GM23338 (cell line): Measurements from ENCODE around the gene TNFRSF8. TPM values are rescaled to one million over a fixed set of nuclear protein-coding genes. Genes with fewer than 3 reads are reported as not detected.

ENCODE experiments used
- ATAC-seq: fragments of 200-7000 bp; cut with Tn5 transposase; 3 replicates; pipeline ENCODE4 v1.9.1; 2020
- DNase-seq: peaks from one replicate; pipeline ENCODE4 v3.0.0-alpha.2; 2015; ENCODE audit warnings: low spot score
- H2AFZ ChIP-seq: fragments of 200-600 bp; sonication (generic); 2 replicates; pipeline ENCODE4 v1.8.0; 2016; ENCODE audit warnings: antibody characterized with exemption, mild to moderate bottlenecking, moderate library complexity
- H3F3A ChIP-seq: fragments of 200-600 bp; sonication (generic); replicated peaks from 2 replicates; pipeline ENCODE4 v1.8.0; 2017; ENCODE audit warnings: antibody characterized with exemption, mixed run types, low read depth
- H3K27ac ChIP-seq: fragments of 200-600 bp; sonication (generic); 2 replicates; pipeline ENCODE4 v1.6.1; 2016; ENCODE audit warnings: low read depth
- H3K27me3 ChIP-seq: fragments of 200-600 bp; sonication (generic); 2 replicates; pipeline ENCODE4 v1.8.0; 2016; ENCODE audit warnings: mild to moderate bottlenecking, mixed run types, moderate library complexity; ENCODE audit not compliant: insufficient read depth
- H3K36me3 ChIP-seq: fragments of 200-600 bp; sonication (generic); 2 replicates; pipeline ENCODE4 v1.8.0; 2016; ENCODE audit warnings: mild to moderate bottlenecking; ENCODE audit not compliant: insufficient read depth
- H3K4me1 ChIP-seq: fragments of 200-600 bp; sonication (generic); 2 replicates; pipeline ENCODE4 v1.8.0; 2016; ENCODE audit warnings: mild to moderate bottlenecking, moderate library complexity; ENCODE audit not compliant: insufficient read depth
- H3K4me2 ChIP-seq: fragments of 200-600 bp; sonication (generic); 2 replicates; pipeline ENCODE4 v1.7.1; 2017; ENCODE audit warnings: mixed run types
- H3K4me3 ChIP-seq: fragments of 200-600 bp; sonication (generic); 2 replicates; pipeline ENCODE4 v1.6.1; 2016; ENCODE audit warnings: mixed run types
- H3K79me2 ChIP-seq: fragments of 200-600 bp; sonication (generic); replicated peaks from 2 replicates; pipeline ENCODE4 v1.8.0; 2017; ENCODE audit warnings: mild to moderate bottlenecking; ENCODE audit not compliant: insufficient read depth
- H3K9me2 ChIP-seq: fragments of 200-600 bp; sonication (generic); 2 replicates; pipeline ENCODE4 v1.8.0; 2017; ENCODE audit not compliant: insufficient read depth
- H4K20me1 ChIP-seq: fragments of 200-600 bp; sonication (generic); replicated peaks from 2 replicates; pipeline ENCODE4 v1.8.0; 2017; ENCODE audit warnings: mild to moderate bottlenecking; ENCODE audit not compliant: insufficient read depth
- H3K27ac Mint-ChIP-seq: 2 replicates; pipeline ENCODE4 v1.8.0; 2020; ENCODE audit warnings: inconsistent platforms, mild to moderate bottlenecking, moderate library complexity, mixed read lengths
- H3K27me3 Mint-ChIP-seq: 3 replicates; pipeline ENCODE4 v1.8.0; 2022; ENCODE audit warnings: low read depth, mild to moderate bottlenecking, moderate library complexity, mixed read lengths, inconsistent platforms; ENCODE audit not compliant: insufficient read depth, poor library complexity
- H3K36me3 Mint-ChIP-seq: 3 replicates; pipeline ENCODE4 v1.8.0; 2021; ENCODE audit warnings: low read depth, mild to moderate bottlenecking, inconsistent platforms, moderate library complexity, mixed read lengths
- H3K4me1 Mint-ChIP-seq: 3 replicates; pipeline ENCODE4 v1.8.0; 2020; ENCODE audit warnings: mild to moderate bottlenecking, inconsistent platforms, mixed read lengths
- H3K4me3 Mint-ChIP-seq: 3 replicates; pipeline ENCODE4 v1.8.0; 2021; ENCODE audit warnings: moderate library complexity, mild to moderate bottlenecking, inconsistent platforms, mixed read lengths
- H3K9me3 Mint-ChIP-seq: 3 replicates; pipeline ENCODE4 v1.8.0; 2020; ENCODE audit warnings: moderate library complexity, mild to moderate bottlenecking, inconsistent platforms, mixed read lengths
- CREB1 ChIP-seq: fragments of 250-450 bp; sonication (Bioruptor Pico); IDR thresholded peaks from 2 replicates; pipeline ENCODE4 v1.5.0; 2020; ENCODE audit warnings: low read depth, mild to moderate bottlenecking, moderate library complexity
- EZH2 ChIP-seq: fragments of 200-600 bp; sonication (generic); IDR thresholded peaks from one replicate; pipeline ENCODE4 v1.8.0; 2017; ENCODE audit warnings: antibody characterized with exemption, mild to moderate bottlenecking, low read depth; ENCODE audit not compliant: unreplicated experiment
- EZH2phosphoT487 ChIP-seq: fragments of 200-600 bp; sonication (generic); IDR thresholded peaks from one replicate; pipeline ENCODE4 v1.8.1; 2018; ENCODE audit warnings: antibody characterized with exemption; ENCODE audit not compliant: unreplicated experiment
- JUNB ChIP-seq: IDR thresholded peaks from one replicate; pipeline ENCODE4 v1.6.1; 2016; ENCODE audit warnings: antibody characterized with exemption; ENCODE audit not compliant: unreplicated experiment
- NANOG ChIP-seq: IDR thresholded peaks from 2 replicates; pipeline ENCODE4 v1.6.1; 2016; ENCODE audit warnings: antibody characterized with exemption, borderline replicate concordance
- POLR2AphosphoS5 ChIP-seq: IDR thresholded peaks from 2 replicates; pipeline ENCODE4 v1.6.1; 2016; ENCODE audit warnings: antibody characterized with exemption, low read depth
- STAT1 ChIP-seq: IDR thresholded peaks from one replicate; pipeline ENCODE4 v1.6.1; 2016; ENCODE audit warnings: antibody characterized with exemption; ENCODE audit not compliant: unreplicated experiment
- ZNF114 ChIP-seq: fragments of 250-450 bp; sonication (Bioruptor Pico); IDR thresholded peaks from 2 replicates; pipeline ENCODE4 v1.5.0; 2020; ENCODE audit warnings: mild to moderate bottlenecking, moderate library complexity
- ZNF331 ChIP-seq: fragments of 250-450 bp; sonication (Bioruptor Pico); IDR thresholded peaks from 2 replicates; pipeline ENCODE4 v1.5.0; 2020; ENCODE audit warnings: low read depth, mild to moderate bottlenecking, moderate library complexity
- polyA plus RNA-seq: library from polyadenylated mRNA; unstranded; fragments of >200 nt; fragmentation: Nextera tagmentation; extraction: Ambion mirVana; gene quantifications from 2 replicates; pipeline ENCODE4 v1.2.1, GENCODE V29; 2016
- total RNA-seq: library from RNA; depleted of rRNA; stranded (reverse); fragments of >200 nt; shearing (Covaris generic); gene quantifications from 2 replicates; pipeline ENCODE4 v1.2.3, GENCODE V29; 2014
- TF ChIP-seq, protein P1 (sequence below): fragments of 250-450 bp; sonication (Bioruptor Pico); IDR thresholded peaks from 2 replicates; pipeline ENCODE4 v1.5.0; 2020; ENCODE audit warnings: mild to moderate bottlenecking, moderate library complexity
- TF ChIP-seq, protein P2 (sequence below): IDR thresholded peaks from one replicate; pipeline ENCODE4 v1.6.1; 2018; ENCODE audit warnings: antibody characterized with exemption; ENCODE audit not compliant: unreplicated experiment
- TF ChIP-seq, protein P3 (sequence below), 2 experiments: fragments of 200-600 bp in 1 of 2; sonication (generic) in 1 of 2; conservative IDR thresholded peaks; 2 replicates each; pipeline versions ENCODE4 v1.5.1 to v1.6.1; 2016 to 2017; ENCODE audit warnings: antibody characterized with exemption in 2 of 2, low read depth in 2 of 2, mild to moderate bottlenecking in 2 of 2, moderate library complexity in 1 of 2
- TF ChIP-seq, protein P4 (sequence below): IDR thresholded peaks from 2 replicates; pipeline ENCODE4 v1.6.1; 2016; ENCODE audit warnings: antibody characterized with exemption

TNFRSF8 gene
- total and polyA plus RNA-seq, 2 experiments from 2014 or later, result 11.7 to 28.2 TPM

DNA sequence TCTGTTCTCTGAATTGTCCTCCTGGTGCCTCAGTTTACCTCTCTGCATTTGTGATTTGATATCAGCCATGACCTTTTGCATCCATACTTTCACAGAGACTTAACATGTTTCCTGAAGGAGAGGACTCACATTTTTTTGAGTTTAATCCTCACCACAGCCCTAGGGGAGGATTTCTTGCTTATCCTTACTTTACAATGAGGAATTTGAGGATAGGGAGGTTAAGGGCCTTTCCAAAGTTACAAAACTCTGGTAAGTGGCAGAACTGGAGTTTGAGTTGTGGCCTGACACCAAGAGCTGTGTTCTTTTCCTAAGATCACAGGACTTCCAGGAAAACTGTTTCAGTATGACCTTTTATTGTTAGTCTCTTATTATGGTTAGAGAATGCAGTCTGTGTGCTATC lies 34.2 kb downstream of the TNFRSF8 start:
- ATAC-seq (no peak), DNase-seq (no peak)
- H3K4me1 ChIP-seq, result no peaks in the 10 kb centered on the region
- Mint-ChIP-seq H3K36me3 (peaks cover 5% of the 10 kb centered on the region; the same call in 1 of the 3 replicates), H3K4me1 (no peaks in the 10 kb centered on the region), H3K27me3 (no peaks in the 10 kb centered on the region), H3K27ac (no peak overlapping the region), H3K9me3 (no peaks in the 10 kb centered on the region), H3K4me3 (no peak overlapping the region)
- H3F3A ChIP-seq, result no peaks in the 10 kb centered on the region
- peaks cover 9% of the 10 kb centered on the region; the same call in 1 of the 2 replicates for H3K79me2 ChIP-seq
- H3K4me2 ChIP-seq, result no peak overlapping the region
- no peak overlapping the region for H3K27ac ChIP-seq
- H3K9me2 ChIP-seq, result no peaks in the 10 kb centered on the region
- H3K4me3 ChIP-seq, result no peak overlapping the region
- H4K20me1 ChIP-seq, result no peaks in the 10 kb centered on the region; the same call in none of the 2 replicates
- no peak overlapping the region for H2AFZ ChIP-seq
- TF ChIP-seq ZNF114 (no peak), POLR2AphosphoS5 (no peak), STAT1 (no peak), EZH2phosphoT487 (no peak), ZNF331 (CRISPR knock-in tag) (no peak), CREB1 (CRISPR knock-in tag) (no peak), EZH2 (no peak), NANOG (no peak), JUNB (no peak)
- TF ChIP-seq, protein P1, sequence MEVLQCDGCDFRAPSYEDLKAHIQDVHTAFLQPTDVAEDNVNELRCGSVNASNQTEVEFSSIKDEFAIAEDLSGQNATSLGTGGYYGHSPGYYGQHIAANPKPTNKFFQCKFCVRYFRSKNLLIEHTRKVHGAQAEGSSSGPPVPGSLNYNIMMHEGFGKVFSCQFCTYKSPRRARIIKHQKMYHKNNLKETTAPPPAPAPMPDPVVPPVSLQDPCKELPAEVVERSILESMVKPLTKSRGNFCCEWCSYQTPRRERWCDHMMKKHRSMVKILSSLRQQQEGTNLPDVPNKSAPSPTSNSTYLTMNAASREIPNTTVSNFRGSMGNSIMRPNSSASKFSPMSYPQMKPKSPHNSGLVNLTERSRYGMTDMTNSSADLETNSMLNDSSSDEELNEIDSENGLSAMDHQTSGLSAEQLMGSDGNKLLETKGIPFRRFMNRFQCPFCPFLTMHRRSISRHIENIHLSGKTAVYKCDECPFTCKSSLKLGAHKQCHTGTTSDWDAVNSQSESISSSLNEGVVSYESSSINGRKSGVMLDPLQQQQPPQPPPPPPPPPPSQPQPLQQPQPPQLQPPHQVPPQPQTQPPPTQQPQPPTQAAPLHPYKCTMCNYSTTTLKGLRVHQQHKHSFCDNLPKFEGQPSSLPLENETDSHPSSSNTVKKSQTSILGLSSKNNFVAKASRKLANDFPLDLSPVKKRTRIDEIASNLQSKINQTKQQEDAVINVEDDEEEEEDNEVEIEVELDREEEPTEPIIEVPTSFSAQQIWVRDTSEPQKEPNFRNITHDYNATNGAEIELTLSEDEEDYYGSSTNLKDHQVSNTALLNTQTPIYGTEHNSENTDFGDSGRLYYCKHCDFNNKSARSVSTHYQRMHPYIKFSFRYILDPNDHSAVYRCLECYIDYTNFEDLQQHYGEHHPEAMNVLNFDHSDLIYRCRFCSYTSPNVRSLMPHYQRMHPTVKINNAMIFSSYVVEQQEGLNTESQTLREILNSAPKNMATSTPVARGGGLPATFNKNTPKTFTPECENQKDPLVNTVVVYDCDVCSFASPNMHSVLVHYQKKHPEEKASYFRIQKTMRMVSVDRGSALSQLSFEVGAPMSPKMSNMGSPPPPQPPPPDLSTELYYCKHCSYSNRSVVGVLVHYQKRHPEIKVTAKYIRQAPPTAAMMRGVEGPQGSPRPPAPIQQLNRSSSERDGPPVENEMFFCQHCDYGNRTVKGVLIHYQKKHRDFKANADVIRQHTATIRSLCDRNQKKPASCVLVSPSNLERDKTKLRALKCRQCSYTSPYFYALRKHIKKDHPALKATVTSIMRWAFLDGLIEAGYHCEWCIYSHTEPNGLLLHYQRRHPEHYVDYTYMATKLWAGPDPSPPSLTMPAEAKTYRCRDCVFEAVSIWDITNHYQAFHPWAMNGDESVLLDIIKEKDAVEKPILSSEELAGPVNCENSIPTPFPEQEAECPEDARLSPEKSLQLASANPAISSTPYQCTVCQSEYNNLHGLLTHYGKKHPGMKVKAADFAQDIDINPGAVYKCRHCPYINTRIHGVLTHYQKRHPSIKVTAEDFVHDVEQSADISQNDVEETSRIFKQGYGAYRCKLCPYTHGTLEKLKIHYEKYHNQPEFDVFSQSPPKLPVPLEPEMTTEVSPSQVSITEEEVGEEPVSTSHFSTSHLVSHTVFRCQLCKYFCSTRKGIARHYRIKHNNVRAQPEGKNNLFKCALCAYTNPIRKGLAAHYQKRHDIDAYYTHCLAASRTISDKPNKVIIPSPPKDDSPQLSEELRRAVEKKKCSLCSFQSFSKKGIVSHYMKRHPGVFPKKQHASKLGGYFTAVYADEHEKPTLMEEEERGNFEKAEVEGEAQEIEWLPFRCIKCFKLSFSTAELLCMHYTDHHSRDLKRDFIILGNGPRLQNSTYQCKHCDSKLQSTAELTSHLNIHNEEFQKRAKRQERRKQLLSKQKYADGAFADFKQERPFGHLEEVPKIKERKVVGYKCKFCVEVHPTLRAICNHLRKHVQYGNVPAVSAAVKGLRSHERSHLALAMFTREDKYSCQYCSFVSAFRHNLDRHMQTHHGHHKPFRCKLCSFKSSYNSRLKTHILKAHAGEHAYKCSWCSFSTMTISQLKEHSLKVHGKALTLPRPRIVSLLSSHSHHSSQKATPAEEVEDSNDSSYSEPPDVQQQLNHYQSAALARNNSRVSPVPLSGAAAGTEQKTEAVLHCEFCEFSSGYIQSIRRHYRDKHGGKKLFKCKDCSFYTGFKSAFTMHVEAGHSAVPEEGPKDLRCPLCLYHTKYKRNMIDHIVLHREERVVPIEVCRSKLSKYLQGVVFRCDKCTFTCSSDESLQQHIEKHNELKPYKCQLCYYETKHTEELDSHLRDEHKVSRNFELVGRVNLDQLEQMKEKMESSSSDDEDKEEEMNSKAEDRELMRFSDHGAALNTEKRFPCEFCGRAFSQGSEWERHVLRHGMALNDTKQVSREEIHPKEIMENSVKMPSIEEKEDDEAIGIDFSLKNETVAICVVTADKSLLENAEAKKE, result no peak
- TF ChIP-seq, protein P2, sequence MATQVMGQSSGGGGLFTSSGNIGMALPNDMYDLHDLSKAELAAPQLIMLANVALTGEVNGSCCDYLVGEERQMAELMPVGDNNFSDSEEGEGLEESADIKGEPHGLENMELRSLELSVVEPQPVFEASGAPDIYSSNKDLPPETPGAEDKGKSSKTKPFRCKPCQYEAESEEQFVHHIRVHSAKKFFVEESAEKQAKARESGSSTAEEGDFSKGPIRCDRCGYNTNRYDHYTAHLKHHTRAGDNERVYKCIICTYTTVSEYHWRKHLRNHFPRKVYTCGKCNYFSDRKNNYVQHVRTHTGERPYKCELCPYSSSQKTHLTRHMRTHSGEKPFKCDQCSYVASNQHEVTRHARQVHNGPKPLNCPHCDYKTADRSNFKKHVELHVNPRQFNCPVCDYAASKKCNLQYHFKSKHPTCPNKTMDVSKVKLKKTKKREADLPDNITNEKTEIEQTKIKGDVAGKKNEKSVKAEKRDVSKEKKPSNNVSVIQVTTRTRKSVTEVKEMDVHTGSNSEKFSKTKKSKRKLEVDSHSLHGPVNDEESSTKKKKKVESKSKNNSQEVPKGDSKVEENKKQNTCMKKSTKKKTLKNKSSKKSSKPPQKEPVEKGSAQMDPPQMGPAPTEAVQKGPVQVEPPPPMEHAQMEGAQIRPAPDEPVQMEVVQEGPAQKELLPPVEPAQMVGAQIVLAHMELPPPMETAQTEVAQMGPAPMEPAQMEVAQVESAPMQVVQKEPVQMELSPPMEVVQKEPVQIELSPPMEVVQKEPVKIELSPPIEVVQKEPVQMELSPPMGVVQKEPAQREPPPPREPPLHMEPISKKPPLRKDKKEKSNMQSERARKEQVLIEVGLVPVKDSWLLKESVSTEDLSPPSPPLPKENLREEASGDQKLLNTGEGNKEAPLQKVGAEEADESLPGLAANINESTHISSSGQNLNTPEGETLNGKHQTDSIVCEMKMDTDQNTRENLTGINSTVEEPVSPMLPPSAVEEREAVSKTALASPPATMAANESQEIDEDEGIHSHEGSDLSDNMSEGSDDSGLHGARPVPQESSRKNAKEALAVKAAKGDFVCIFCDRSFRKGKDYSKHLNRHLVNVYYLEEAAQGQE, result no peak
- TF ChIP-seq, protein P3, sequence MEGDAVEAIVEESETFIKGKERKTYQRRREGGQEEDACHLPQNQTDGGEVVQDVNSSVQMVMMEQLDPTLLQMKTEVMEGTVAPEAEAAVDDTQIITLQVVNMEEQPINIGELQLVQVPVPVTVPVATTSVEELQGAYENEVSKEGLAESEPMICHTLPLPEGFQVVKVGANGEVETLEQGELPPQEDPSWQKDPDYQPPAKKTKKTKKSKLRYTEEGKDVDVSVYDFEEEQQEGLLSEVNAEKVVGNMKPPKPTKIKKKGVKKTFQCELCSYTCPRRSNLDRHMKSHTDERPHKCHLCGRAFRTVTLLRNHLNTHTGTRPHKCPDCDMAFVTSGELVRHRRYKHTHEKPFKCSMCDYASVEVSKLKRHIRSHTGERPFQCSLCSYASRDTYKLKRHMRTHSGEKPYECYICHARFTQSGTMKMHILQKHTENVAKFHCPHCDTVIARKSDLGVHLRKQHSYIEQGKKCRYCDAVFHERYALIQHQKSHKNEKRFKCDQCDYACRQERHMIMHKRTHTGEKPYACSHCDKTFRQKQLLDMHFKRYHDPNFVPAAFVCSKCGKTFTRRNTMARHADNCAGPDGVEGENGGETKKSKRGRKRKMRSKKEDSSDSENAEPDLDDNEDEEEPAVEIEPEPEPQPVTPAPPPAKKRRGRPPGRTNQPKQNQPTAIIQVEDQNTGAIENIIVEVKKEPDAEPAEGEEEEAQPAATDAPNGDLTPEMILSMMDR (conservative IDR thresholded peaks at IDR 0.05; ENCODE audit: low read depth in 2 of 2), result no peak
- TF ChIP-seq, protein P4, sequence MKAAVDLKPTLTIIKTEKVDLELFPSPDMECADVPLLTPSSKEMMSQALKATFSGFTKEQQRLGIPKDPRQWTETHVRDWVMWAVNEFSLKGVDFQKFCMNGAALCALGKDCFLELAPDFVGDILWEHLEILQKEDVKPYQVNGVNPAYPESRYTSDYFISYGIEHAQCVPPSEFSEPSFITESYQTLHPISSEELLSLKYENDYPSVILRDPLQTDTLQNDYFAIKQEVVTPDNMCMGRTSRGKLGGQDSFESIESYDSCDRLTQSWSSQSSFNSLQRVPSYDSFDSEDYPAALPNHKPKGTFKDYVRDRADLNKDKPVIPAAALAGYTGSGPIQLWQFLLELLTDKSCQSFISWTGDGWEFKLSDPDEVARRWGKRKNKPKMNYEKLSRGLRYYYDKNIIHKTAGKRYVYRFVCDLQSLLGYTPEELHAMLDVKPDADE, result no peak
- H3K36me3 ChIP-seq, result no peaks in the 10 kb centered on the region; the same call in 1 of the 2 replicates
- no peaks in the 10 kb centered on the region for H3K27me3 ChIP-seq
